ENCODE data around the gene CACNG4.

CACNG4 gene

GRCh38 chr17:67041941-67042899 is 77.7 kb downstream of the CACNG4 start:
- peaks cover 5% of the 10 kb centered on the region for H3K9me3 ChIP-seq (ENCODE audit: severe bottlenecking)
- H3K27ac ChIP-seq: no peak overlapping the region
- peak; percentile 48 for DNase-seq
- no peaks in the 10 kb centered on the region for H3K27me3 ChIP-seq (ENCODE audit: insufficient read depth, low read depth, severe bottlenecking)
- TF ChIP-seq CTCF (IDR thresholded peaks at IDR 0.05; ENCODE audit: low read depth, low read length): no peak
- H3K4me3 ChIP-seq (ENCODE audit: low read depth, low read length): no peak overlapping the region
- H3K36me3 ChIP-seq: no peaks in the 10 kb centered on the region

- no peak overlapping the region for H3K27ac ChIP-seq
- H3K27me3 ChIP-seq (ENCODE audit: insufficient read depth, low read depth, severe bottlenecking): no peaks in the 10 kb centered on the region
- no peak for TF ChIP-seq CTCF (IDR thresholded peaks at IDR 0.05; ENCODE audit: low read depth, low read length)
- peaks cover 13% of the 10 kb centered on the region for H3K9me3 ChIP-seq (ENCODE audit: severe bottlenecking)
- no peak overlapping the region for H3K4me3 ChIP-seq (ENCODE audit: low read depth, low read length)
- H3K36me3 ChIP-seq: no peaks in the 10 kb centered on the region
- no peak for DNase-seq
Observed at GRCh38 chr17:67043283-67043682, 78.8 kb downstream of the CACNG4 start.

- Histone ChIP-seq H3K4me3 (ENCODE audit: low read depth, low read length) (no peak within 1 kb of the TSS), H3K9me3 (ENCODE audit: severe bottlenecking) (peaks cover 20% of the 10 kb centered on the region), H3K27me3 (ENCODE audit: insufficient read depth, low read depth, severe bottlenecking) (no peaks in the 10 kb centered on the region), H3K27ac (no peak within 1 kb of the TSS), H3K36me3 (no peaks in the 10 kb centered on the region)
- no peak for TF ChIP-seq CTCF (IDR thresholded peaks at IDR 0.05; ENCODE audit: low read depth, low read length)
- no peak for DNase-seq
Observed at GRCh38 chr17:67044016-67044772, 79.7 kb downstream of the CACNG4 start, which contains the start of gene CACNG1. Gene CACNG1, plus strand, starts transcription at chr17:67044554. Its CDS starts 107 bp downstream, at chr17:67044661.

GRCh38 chr17:67044940-67045339 is 80.4 kb downstream of the CACNG4 start:
- no peak for TF ChIP-seq CTCF (IDR thresholded peaks at IDR 0.05; ENCODE audit: low read depth, low read length)
- H3K36me3 ChIP-seq: no peaks in the 10 kb centered on the region
- H3K4me3 ChIP-seq (ENCODE audit: low read depth, low read length): no peak overlapping the region
- no peak overlapping the region for H3K27ac ChIP-seq
- H3K27me3 ChIP-seq (ENCODE audit: insufficient read depth, low read depth, severe bottlenecking): no peaks in the 10 kb centered on the region
- DNase-seq: no peak
- peaks cover 18% of the 10 kb centered on the region for H3K9me3 ChIP-seq (ENCODE audit: severe bottlenecking)

- DNase-seq: no peak
- peaks cover 20% of the 10 kb centered on the region for H3K9me3 ChIP-seq (ENCODE audit: severe bottlenecking)
- H3K27ac ChIP-seq: no peak overlapping the region
- no peaks in the 10 kb centered on the region for H3K27me3 ChIP-seq (ENCODE audit: insufficient read depth, low read depth, severe bottlenecking)
- no peak for TF ChIP-seq CTCF (IDR thresholded peaks at IDR 0.05; ENCODE audit: low read depth, low read length)
- no peak overlapping the region for H3K4me3 ChIP-seq (ENCODE audit: low read depth, low read length)
- H3K36me3 ChIP-seq: no peaks in the 10 kb centered on the region
Observed at GRCh38 chr17:67046398-67046797, 81.9 kb downstream of the CACNG4 start.
